GM04503 (cell line): Measurements from ENCODE around the gene TFDP1.

Experiments used
- DNase-seq: peaks from one replicate; pipeline ENCODE4 v3.0.0-alpha.2; 2012; ENCODE audit warnings: low read depth

Gene TFDP1

GRCh38 chr13:113634279-113635047 lies 49.9 kb downstream of the TFDP1 start:
- no peak for DNase-seq

GRCh38 chr13:113635048-113635420 lies 50.5 kb downstream of the TFDP1 start:
- DNase-seq, result no peak

- DNase-seq, result no peak
Observed at GRCh38 chr13:113635709-113636108, 51.2 kb downstream of the TFDP1 start.

DNA sequence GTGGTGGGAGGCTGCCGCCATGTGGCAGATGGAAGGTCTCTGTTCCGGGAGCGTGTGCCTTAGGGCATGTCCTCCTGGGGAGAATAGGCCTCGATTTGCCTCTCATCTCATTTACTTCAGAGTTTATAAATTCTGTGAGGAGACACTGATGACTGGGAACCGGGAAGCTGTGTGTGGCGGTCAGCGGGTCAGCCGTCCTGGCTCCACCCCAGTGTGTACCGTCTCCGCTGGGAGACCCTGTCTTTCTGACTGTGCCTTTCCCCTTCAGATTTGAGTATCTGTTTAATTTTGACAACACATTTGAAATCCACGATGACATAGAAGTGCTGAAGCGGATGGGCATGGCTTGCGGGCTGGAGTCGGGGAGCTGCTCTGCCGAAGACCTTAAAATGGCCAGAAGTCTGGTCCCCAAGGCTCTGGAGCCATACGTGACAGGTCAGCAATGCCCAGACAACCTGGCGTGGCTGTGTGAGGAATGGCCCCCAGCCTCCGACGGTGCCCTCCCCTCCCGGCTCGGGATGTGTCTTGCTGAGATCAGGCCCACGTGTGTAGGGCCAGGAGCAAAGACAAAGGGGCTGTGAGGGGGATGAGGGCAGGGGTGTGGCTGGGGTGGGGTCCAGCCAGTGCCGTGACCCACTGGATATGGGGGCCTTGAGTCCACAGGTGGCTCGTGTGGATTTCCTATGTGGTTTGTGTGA lies 51.9 kb downstream of the TFDP1 start:
- no peak for DNase-seq

DNA sequence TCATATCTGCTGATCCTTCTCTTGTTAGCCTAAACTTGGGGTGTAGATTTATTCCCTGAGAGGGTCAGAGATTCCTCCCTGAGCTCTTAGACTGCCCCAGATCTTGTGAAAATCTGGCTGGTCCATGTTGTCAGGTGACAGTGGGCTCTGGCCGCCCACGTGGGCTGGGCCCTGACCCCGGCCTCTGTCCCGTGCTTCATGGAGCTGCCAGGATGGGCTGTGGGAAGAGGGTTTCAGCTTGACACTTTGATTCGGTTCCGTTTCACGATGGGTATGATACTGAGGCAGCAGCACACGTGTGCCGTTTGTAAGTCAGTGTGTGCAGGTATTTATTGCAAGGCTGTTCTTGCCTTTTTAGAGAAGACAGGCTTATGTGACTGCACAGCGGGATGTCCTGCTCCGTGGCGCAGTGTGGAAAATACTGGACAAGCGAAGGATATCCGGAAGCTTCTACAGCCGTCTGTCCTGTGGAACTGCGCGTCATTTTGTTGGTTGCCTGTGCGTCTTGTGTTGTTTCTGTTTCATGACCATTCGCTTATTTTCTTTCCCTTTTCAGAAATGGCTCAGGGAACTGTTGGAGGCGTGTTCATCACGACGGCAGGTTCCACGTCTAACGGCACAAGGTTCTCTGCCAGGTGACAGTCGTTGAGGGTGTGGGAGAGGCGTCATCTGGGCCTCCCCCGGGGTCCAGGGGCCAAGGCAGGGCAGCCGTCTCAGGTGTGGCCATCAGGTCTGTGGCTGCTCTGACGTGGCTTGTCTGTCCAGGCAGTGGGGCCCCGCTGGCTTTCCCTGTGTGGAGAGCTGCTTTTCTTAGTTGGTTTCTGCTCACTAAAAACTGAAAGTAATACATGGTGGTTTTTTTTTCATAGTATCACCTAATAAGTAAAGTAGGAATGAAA lies 53.0 kb downstream of the TFDP1 start:
- DNase-seq, result no peak

GRCh38 chr13:113638173-113638746 lies 53.7 kb downstream of the TFDP1 start:
- no peak for DNase-seq

DNA sequence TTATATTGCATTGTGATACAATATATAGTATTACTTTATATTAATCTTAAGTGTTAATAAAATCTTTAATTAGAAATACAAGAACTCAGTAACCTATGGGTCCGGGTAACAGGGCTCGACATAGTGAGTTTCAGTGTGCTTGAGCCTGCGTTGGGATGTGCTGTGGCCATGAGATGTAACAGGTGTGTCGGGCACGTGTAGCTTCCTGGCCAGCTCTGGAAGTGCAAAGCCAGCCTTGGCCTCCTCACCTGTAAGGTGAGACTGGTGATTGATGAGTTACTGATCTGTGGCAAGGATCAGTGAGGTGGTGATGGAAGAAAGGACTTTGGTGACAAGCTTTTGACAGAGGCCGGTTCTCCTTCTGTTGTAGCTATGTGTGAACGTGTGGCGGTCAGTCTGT lies 54.3 kb downstream of the TFDP1 start:
- no peak for DNase-seq

DNA sequence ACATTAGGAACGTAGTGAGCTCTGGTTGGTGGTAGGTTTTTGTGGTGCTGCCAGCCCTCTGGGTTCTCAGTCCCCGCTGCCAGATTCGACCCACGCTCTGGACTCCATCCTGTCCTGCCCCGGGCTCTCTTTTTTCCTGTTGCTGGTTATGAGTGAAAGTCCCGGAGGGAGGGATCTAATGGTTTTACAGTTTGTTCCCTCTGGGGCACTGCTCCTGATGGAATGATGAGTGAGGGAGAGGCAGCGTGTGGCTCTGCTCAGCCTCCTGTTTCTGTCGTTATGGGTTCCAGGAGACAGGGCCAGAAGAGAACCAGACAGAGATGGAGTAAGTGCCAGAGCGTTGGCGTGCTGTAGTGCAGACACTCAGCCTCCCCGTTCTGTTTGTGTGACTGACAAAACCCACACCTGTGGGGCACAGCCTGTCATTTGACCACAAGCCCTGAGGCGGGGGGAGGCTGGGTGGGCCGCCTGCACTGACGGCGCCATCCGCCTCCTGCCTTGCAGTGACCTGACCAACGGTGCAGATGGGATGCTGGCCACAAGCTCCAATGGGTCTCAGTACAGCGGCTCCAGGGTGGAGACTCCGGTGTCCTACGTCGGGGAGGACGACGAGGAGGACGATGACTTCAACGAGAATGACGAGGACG lies 55.2 kb downstream of the TFDP1 start:
- no peak for DNase-seq

- no peak for DNase-seq
Observed at GRCh38 chr13:113641426-113641825, 56.9 kb downstream of the TFDP1 start.

DNA sequence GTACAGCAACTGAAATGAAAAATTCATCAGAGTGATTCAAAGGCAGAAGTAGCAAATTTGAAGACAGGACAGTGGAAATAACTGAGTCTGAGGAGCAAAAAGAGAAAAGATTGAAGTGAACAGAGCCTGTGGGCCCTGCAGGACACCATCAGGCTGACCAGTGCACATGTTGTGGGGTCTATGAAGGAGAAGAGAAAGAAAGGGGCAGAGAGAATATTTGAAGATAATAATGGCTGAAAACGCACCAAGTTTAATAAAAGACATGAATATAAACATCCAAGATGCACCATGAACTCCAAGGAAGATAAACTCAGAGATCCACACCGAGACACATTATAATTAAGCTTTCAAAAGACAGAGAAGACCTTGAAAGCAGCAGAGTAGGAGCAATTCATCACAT lies 58.0 kb downstream of the TFDP1 start:
- DNase-seq, result no peak

DNA sequence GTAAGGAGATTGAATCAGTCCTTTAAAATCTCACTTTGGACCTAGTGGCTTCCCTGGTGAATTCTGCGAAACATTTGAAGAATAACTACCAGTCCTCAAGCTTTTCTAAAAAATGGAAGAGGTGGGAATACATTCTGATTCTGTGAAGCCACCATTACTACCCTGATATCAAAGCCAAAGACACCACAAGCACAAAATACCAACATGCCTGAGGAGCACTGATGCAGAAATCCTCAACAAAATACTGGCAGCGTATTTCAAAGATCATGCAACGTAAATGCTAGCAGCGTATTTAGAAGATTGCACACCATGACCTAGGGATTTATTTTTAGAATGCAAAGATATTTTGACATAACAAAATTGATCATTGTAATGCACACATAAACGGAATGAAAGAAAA lies 59.0 kb downstream of the TFDP1 start:
- DNase-seq, result no peak

GRCh38 chr13:113644800-113645199 lies 60.2 kb downstream of the TFDP1 start:
- no peak for DNase-seq

DNA sequence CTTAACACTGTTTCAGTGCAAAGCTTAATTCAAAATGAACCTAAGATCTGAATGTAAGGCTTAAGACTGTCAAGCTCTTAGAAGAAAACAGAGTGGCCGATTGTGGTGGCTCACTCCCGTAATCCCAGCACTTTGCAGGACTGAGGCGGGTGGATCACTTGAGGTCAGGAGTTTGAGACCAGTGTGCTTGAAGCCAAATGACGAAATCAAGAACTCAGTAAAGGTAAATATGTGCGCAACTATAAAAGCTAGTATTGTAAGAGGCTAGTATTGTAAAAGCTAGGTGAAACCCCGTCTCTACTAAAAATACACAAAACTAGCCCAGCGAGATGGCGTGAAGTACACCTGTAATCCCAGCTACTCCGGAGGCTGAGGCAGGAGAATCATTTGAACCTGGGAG lies 60.8 kb downstream of the TFDP1 start:
- no peak for DNase-seq

DNA sequence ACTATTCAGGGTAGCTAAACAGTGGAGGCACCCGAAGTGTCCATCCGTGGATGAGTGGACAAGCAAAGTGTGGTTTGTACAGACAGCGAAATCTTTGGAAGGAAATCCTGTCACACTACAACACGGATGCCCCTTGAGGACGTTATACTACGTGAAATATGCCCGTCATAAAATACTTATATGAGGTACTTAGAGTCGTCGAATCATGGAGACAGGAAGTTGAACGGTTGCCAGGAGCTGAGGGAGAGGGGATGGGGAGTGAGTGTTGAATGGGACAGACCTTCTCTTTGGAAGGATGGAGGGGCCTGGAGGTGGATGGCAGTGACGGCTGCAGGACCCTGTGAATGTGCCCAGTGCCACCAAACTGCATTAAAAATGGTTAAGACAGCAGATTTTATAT lies 61.8 kb downstream of the TFDP1 start:
- DNase-seq, result no peak

DNA sequence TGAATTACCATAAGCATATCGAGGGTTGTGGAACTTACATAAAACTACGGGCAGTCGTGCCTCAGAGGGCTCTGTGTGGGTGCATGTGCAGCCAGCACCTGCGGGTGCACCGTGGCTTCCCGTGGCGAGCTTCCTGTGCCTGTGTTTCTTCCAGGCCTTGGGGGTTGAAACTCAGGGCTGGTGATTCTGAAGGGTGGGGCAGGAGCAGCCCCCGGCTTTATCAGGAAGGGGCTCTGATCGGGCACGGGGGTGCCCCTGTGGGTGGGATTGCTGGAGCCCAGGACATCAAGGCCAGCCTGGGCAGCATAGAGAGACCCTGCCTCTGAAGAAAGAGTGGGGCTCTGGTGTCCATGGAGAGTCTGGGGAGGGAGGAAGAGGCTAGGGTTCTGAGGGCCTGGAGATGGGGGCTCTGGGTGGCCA lies 62.4 kb downstream of the TFDP1 start:
- DNase-seq, result no peak

- peak; percentile 21 for DNase-seq
Observed at GRCh38 chr13:113647351-113648215, 63.0 kb downstream of the TFDP1 start.

DNA sequence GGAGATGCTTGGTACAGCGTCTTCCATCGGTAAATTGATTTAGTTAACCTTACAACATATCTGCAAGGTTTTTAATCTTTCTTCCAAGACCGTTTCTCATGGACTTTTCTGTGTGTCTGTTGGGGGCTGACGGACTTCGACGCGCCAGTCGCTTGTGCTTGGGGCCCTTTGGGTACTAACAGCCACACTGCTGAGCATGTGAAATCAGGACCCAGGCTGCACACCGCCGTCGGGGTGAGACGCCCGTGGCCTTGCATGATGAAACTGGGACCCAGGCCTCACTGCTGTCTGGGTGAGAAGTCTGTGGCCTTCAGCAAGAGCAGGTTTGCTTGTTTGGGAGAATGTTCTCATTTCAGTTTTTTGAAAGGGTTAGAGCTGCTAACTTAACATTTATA lies 63.7 kb downstream of the TFDP1 start:
- DNase-seq, result no peak

DNA sequence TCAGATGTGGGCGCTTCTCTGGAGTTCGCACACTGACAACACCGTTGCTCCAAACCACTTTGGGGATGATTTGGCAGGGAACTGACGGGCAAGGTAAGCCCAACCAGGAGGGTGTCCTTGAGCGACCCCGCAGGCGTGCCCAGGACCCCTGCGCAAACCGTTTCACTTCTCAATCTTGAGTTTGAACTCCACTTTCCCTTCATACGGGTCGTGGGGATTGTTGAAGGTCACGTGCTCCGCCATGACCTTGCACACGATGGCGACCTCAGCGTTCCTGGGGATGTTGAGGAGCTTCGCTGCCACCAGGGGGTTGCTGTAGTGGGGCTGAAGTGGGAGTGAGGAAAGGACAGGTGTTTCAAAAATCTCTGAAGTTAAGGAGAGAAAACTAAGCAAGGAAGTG lies 64.7 kb downstream of the TFDP1 start:
- no peak for DNase-seq

GRCh38 chr13:113650275-113650674 lies 65.7 kb downstream of the TFDP1 start:
- no peak for DNase-seq

DNA sequence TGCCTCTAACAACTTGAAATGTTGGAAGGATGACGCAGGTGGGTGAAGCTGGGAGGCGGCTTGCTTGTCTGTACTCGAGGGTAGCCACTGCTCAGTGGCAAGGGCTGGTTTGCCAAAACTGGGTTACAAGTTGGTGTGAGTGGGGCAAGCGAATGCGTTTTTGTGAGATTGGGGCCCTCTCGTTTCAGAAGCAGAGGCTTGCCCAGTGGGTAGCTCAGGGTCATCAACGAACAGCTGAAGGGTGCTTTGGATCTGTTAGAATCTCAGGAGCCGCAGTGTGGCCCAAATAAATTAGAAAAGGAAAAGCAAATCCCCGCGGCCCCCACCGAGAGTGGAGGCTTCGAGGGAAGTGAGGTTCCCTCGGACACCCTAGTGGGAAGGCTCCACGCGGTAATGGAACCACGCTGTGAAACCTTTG lies 66.2 kb downstream of the TFDP1 start:
- no peak for DNase-seq
